Fibroblast of pulmonary artery (primary cell): Measurements from ENCODE around the gene OPALIN.

ENCODE experiments used
- DNase-seq: peaks from one replicate; pipeline ENCODE4 v3.0.0-alpha.2; 2010; ENCODE audit warnings: low read depth
- H3K4me3 ChIP-seq: replicated peaks from 2 replicates; pipeline ENCODE4 v1.5.1; 2011; ENCODE audit warnings: low read depth, mild to moderate bottlenecking, control low read depth, low read length, moderate library complexity
- TF ChIP-seq, protein P1 (sequence below): IDR thresholded peaks from 2 replicates; pipeline ENCODE4 v1.5.1; 2011; ENCODE audit warnings: mild to moderate bottlenecking, control low read depth, low read length, inconsistent platforms; ENCODE audit errors: missing control alignments

OPALIN gene

GRCh38 chr10:96368971-96369370 is 10.2 kb upstream of the OPALIN start:
- no peak overlapping the region for H3K4me3 ChIP-seq
- TF ChIP-seq, protein P1, sequence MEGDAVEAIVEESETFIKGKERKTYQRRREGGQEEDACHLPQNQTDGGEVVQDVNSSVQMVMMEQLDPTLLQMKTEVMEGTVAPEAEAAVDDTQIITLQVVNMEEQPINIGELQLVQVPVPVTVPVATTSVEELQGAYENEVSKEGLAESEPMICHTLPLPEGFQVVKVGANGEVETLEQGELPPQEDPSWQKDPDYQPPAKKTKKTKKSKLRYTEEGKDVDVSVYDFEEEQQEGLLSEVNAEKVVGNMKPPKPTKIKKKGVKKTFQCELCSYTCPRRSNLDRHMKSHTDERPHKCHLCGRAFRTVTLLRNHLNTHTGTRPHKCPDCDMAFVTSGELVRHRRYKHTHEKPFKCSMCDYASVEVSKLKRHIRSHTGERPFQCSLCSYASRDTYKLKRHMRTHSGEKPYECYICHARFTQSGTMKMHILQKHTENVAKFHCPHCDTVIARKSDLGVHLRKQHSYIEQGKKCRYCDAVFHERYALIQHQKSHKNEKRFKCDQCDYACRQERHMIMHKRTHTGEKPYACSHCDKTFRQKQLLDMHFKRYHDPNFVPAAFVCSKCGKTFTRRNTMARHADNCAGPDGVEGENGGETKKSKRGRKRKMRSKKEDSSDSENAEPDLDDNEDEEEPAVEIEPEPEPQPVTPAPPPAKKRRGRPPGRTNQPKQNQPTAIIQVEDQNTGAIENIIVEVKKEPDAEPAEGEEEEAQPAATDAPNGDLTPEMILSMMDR: no peak
- no peak for DNase-seq

DNA sequence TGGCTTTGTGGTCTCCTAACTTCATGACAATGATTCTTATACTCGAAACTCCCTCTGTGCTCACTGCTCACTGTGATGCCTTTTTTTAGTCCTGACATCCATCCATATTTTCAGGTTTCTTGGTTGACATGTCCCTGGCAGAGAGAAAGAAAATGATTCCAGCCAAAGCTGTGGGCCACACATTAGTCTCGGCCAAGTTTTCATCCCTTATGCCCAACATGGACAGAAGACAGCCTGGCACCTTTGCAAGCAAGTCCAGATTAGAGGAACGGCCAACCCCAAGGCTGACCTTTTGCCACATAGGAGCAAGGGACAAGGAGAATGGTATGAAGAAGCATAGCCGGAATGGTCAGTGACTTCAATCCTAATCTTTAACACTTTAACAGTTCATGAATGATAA is 8.7 kb upstream of the OPALIN start:
- H3K4me3 ChIP-seq: no peak overlapping the region
- DNase-seq: no peak
- TF ChIP-seq, protein P1: no peak

- DNase-seq: no peak
- no peak overlapping the region for H3K4me3 ChIP-seq
- TF ChIP-seq, protein P1: no peak
These were observed 7.7 kb upstream of the OPALIN start for GRCh38 chr10:96366508-96366907.

GRCh38 chr10:96365571-96365970 is 6.8 kb upstream of the OPALIN start:
- no peak overlapping the region for H3K4me3 ChIP-seq
- TF ChIP-seq, protein P1: no peak
- DNase-seq: no peak

DNA sequence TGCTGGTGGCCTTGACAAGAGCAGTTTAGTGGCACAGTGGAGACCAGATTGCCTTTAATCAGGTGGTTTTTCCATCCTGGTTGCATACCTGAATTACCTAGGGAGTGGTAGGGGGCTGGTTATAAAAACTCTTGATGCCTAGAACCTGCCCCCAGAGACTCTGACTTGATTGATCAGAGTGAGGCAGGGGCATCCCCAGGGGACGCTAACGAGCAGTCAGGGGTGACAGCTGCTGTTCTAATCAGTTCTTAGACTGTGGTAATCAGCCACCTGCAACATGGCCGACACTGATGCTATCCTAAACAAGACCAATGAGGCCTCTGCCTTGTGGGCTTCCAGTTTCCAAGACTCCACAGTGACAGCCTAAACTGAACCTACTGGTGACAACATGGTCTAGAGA is 2.0 kb upstream of the OPALIN start:
- TF ChIP-seq, protein P1: no peak

GRCh38 chr10:96360331-96360730 is 1.5 kb upstream of the OPALIN start:
- no peak for DNase-seq
- H3K4me3 ChIP-seq: no peak overlapping the region
- TF ChIP-seq, protein P1: no peak

More for the DNA sequence above, 2.0 kb upstream of the OPALIN start:
- H3K4me3 ChIP-seq: no peak overlapping the region
- no peak for DNase-seq

DNA sequence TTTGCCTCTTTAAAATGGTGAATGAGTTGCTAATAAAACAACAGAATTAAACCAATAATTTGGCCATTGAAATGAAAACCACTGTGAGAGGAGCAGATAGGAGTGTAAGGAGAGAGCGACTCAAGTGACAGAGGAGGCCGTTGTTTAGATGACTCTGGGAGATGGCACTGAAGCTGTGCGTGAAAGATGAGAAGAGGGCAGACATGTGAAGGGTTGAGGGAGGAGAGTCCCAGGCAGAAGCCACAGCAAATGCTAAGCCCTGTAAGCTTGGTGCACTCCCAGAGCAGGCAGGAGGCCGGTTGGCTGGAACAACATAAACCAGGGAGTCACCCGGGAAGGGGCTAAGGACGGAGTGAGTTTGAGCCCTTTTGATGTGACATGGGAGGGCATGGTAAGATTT is 814 bp upstream of the OPALIN start:
- TF ChIP-seq, protein P1: no peak
- H3K4me3 ChIP-seq: no peak overlapping the region
- DNase-seq: no peak
